Transverse colon (tissue), 3 donors: ENCODE data around the gene C19orf12.

Experiments used
- CTCF ChIP-seq, 5 experiments: fragments of 200-600 bp in 3 of 5; fragments of 450-650 bp in 2 of 5; sonication (generic) in 3 of 5; IDR thresholded peaks; 1 replicate in 2 of 5; 2 replicates in 3 of 5; pipeline ENCODE4 v1.5.1; 2016 to 2017; ENCODE audit warnings: antibody characterized with exemption in 5 of 5, inconsistent platforms in 3 of 5, mild to moderate bottlenecking in 2 of 5, moderate library complexity in 1 of 5
- EP300 ChIP-seq: sonication (generic); formaldehyde crosslinking; IDR thresholded peaks from one replicate; pipeline ENCODE4 v1.6.1; 2017; ENCODE audit warnings: antibody characterized with exemption, low read depth

DNA sequence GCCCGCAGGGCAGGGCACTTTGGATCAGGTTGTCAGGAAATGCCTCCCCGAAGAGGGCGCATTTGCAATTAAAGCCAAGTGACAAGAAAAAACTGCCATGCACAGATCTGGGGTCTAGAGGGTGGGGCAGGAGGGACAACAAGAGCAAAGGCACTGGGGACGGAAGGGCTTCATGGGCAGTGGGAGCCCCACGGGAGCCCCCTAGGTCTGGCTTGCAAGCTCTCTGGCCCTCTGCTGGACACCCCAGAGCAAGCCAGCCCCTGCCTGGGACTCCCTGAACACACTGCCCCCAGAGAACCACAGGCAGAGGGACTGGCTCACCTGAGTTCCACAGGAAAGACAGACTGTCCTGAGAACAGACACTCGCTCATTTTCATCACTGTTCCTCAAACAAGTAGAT, 30.2 kb upstream of the C19orf12 start:
- TF ChIP-seq CTCF (IDR thresholded peaks at IDR 0.05) (no peak), EP300 (no peak)
